ENCODE data around the gene TICAM1. TPM values are rescaled to one million over a fixed set of nuclear protein-coding genes. Genes with fewer than 3 reads are reported as not detected.
A peak's percentile ranks its signal among the peaks of the same experiment; 100 is the strongest.

Gene TICAM1
- total RNA-seq, 2 experiments from 2014 or later, result 14.7 to 15.0 TPM

- ATAC-seq (ENCODE audit: poor library complexity), result peak; percentile 99
Observed at GRCh38 chr19:4803736-4804695, 27.5 kb downstream of the TICAM1 start.

GRCh38 chr19:4802711-4803110, 28.8 kb downstream of the TICAM1 start:
- H3K4me1 ChIP-seq (ENCODE audit: insufficient read depth, low read length), result peaks cover 7% of the 10 kb centered on the region
- intact Hi-C loops (cut with DNase I, micrococcal nuclease), result loop anchor here in 1 of 2 experiments (10.0 kb wide), 1 partner anchor 228 kb away; no protein-coding TSS in a partner anchor

More at GRCh38 chr19:4803736-4804695, 27.5 kb downstream of the TICAM1 start:
- no peaks in the 10 kb centered on the region for H3K9me3 Mint-ChIP-seq
- H3K27ac Mint-ChIP-seq, result no peak overlapping the region
- POLR2A ChIA-PET, result no interaction called here
- no peaks in the 10 kb centered on the region for H3K36me3 Mint-ChIP-seq (ENCODE audit: low read depth)
- H3K9me3 ChIP-seq (ENCODE audit: control insufficient read depth in 1 of 2, insufficient read depth in 1 of 2, low read length in 2 of 2), result no peaks in the 10 kb centered on the region
- H3K36me3 ChIP-seq (ENCODE audit: insufficient read depth, low read length), result no peaks in the 10 kb centered on the region
- H3K4me3 ChIP-seq (ENCODE audit: low read length), result no peak overlapping the region
- no peak overlapping the region for H3K4me3 Mint-ChIP-seq
- H3K4me1 Mint-ChIP-seq (ENCODE audit: low read depth), result no peaks in the 10 kb centered on the region
- peaks cover 7% of the 10 kb centered on the region for H3K4me1 ChIP-seq (ENCODE audit: insufficient read depth, low read length)
- no peaks in the 10 kb centered on the region for H3K27me3 Mint-ChIP-seq
- TF ChIP-seq, protein P1, sequence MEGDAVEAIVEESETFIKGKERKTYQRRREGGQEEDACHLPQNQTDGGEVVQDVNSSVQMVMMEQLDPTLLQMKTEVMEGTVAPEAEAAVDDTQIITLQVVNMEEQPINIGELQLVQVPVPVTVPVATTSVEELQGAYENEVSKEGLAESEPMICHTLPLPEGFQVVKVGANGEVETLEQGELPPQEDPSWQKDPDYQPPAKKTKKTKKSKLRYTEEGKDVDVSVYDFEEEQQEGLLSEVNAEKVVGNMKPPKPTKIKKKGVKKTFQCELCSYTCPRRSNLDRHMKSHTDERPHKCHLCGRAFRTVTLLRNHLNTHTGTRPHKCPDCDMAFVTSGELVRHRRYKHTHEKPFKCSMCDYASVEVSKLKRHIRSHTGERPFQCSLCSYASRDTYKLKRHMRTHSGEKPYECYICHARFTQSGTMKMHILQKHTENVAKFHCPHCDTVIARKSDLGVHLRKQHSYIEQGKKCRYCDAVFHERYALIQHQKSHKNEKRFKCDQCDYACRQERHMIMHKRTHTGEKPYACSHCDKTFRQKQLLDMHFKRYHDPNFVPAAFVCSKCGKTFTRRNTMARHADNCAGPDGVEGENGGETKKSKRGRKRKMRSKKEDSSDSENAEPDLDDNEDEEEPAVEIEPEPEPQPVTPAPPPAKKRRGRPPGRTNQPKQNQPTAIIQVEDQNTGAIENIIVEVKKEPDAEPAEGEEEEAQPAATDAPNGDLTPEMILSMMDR (IDR thresholded peaks at IDR 0.05), result peak; percentile 84
- CTCF ChIA-PET, result interaction anchor here (1.9 to 2.8 kb wide), 3 partner anchors 13 to 71 kb away, joined by 4 to 14 read pairs (median 5); partner anchors contain the start of gene FEM1A
- H3K27ac ChIP-seq (ENCODE audit: low read depth in 1 of 2, low read length in 2 of 2), result no peak overlapping the region
- intact Hi-C loops (cut with DNase I, micrococcal nuclease), result loop anchor here (1.0 to 10.0 kb wide), 2 partner anchors 72 to 229 kb away; no protein-coding TSS in a partner anchor
- H3K27me3 ChIP-seq (ENCODE audit: control insufficient read depth in 1 of 2, insufficient read depth in 2 of 2, low read length in 2 of 2), result no peaks in the 10 kb centered on the region
- peak; percentile 39 to 84 (median 58) for DNase-seq

GRCh38 chr19:4801085-4801619, 30.4 kb downstream of the TICAM1 start:
- ATAC-seq (ENCODE audit: poor library complexity) (no peak), DNase-seq (no peak)
- intact Hi-C loops (cut with DNase I, micrococcal nuclease), result loop anchor here in 1 of 2 experiments (10.0 kb wide), 1 partner anchor 226 kb away; no protein-coding TSS in a partner anchor
- H3K4me1 ChIP-seq (ENCODE audit: insufficient read depth, low read length), result peaks cover 10% of the 10 kb centered on the region
- peaks cover 12% of the 10 kb centered on the region for H3K36me3 Mint-ChIP-seq (ENCODE audit: low read depth)
- H3K4me1 Mint-ChIP-seq (ENCODE audit: low read depth), result peaks cover 6% of the 10 kb centered on the region
- H3K4me3 ChIP-seq (ENCODE audit: low read length), result no peak overlapping the region
- no peaks in the 10 kb centered on the region for H3K9me3 Mint-ChIP-seq
- H3K27me3 Mint-ChIP-seq, result no peaks in the 10 kb centered on the region
- ChIA-PET CTCF (interaction anchor here (0.7 to 1.3 kb wide), 2 partner anchors 8 to 10 kb away, joined by 3 read pairs; partner anchors contain the start of gene FEM1A), POLR2A (interaction anchor here (1.1 to 1.4 kb wide), 2 partner anchors 8 to 11 kb away, joined by 3 to 9 read pairs; no protein-coding TSS in a partner anchor)
- no peaks in the 10 kb centered on the region for H3K27me3 ChIP-seq (ENCODE audit: control insufficient read depth in 1 of 2, insufficient read depth in 2 of 2, low read length in 2 of 2)
- H3K36me3 ChIP-seq (ENCODE audit: insufficient read depth, low read length), result peaks cover 17% of the 10 kb centered on the region
- no peak overlapping the region for H3K27ac Mint-ChIP-seq
- no peak overlapping the region for H3K27ac ChIP-seq (ENCODE audit: low read depth in 1 of 2, low read length in 2 of 2)
- TF ChIP-seq, protein P1 (IDR thresholded peaks at IDR 0.05), result no peak
- H3K9me3 ChIP-seq (ENCODE audit: control insufficient read depth in 1 of 2, insufficient read depth in 1 of 2, low read length in 2 of 2), result no peaks in the 10 kb centered on the region
- no peak overlapping the region for H3K4me3 Mint-ChIP-seq

More at GRCh38 chr19:4802711-4803110, 28.8 kb downstream of the TICAM1 start:
- ATAC-seq (ENCODE audit: poor library complexity) (no peak), DNase-seq (no peak)
- Mint-ChIP-seq H3K9me3 (no peaks in the 10 kb centered on the region), H3K4me3 (no peak overlapping the region), H3K36me3 (ENCODE audit: low read depth) (peaks cover 4% of the 10 kb centered on the region), H3K27me3 (no peaks in the 10 kb centered on the region), H3K4me1 (ENCODE audit: low read depth) (no peaks in the 10 kb centered on the region), H3K27ac (no peak overlapping the region)
- Histone ChIP-seq H3K27ac (ENCODE audit: low read depth in 1 of 2, low read length in 2 of 2) (no peak overlapping the region), H3K36me3 (ENCODE audit: insufficient read depth, low read length) (peaks cover 5% of the 10 kb centered on the region), H3K9me3 (ENCODE audit: control insufficient read depth in 1 of 2, insufficient read depth in 1 of 2, low read length in 2 of 2) (no peaks in the 10 kb centered on the region), H3K27me3 (ENCODE audit: control insufficient read depth in 1 of 2, insufficient read depth in 2 of 2, low read length in 2 of 2) (no peaks in the 10 kb centered on the region), H3K4me3 (ENCODE audit: low read length) (no peak overlapping the region)
- POLR2A ChIA-PET, result no interaction called here
- TF ChIP-seq, protein P1 (IDR thresholded peaks at IDR 0.05), result no peak
- CTCF ChIA-PET, result interaction anchor here (1.9 kb wide), 1 partner anchor 70 kb away, joined by 4 read pairs; no protein-coding TSS in a partner anchor
